PC-3 (cell line): ENCODE data around the gene FRZB. TPM values are rescaled to one million over a fixed set of nuclear protein-coding genes. Genes with fewer than 3 reads are reported as not detected.
"Not testable (repeated sequence)": the region's sequence is repeated elsewhere in the genome, so short reads cannot be mapped to it uniquely, and the experiment has no call there.

Experiments used
- ATAC-seq: fragments of 200-7000 bp; cut with Tn5 transposase; 2 replicates; pipeline ENCODE4 v1.9.1; 2020; ENCODE audit warnings: mild to moderate bottlenecking, moderate library complexity
- BruUV-seq: library from RNA; stranded (reverse); fragments of 400-500 nt; replicated peaks from 2 replicates; lab custom pipeline; 2021; lab: Mats Ljungman, UMichigan
- CTCF ChIA-PET: fragments of 300-600 bp; sonication (Branson Sonifier 250); formaldehyde crosslinking; loops from one replicate; lab custom pipeline; 2022; ENCODE audit warnings: antibody characterized with exemption; lab: Charles Lee
- POLR2A ChIA-PET: fragments of 300-600 bp; sonication (Branson Sonifier 250); formaldehyde crosslinking; loops from one replicate; lab custom pipeline; 2022; ENCODE audit warnings: antibody characterized with exemption; ENCODE audit not compliant: unreplicated experiment; lab: Charles Lee
- DNase-seq: peaks from one replicate; pipeline ENCODE4 v3.0.0-alpha.2; 2015
- H2AFZ ChIP-seq: fragments of 300-600 bp; sonication (generic); 2 replicates; pipeline ENCODE4 v1.6.0; 2016; ENCODE audit warnings: antibody characterized with exemption, low read length
- H3F3A ChIP-seq: fragments of 300-600 bp; sonication (generic); one replicate; pipeline ENCODE4 v1.6.0; 2017; ENCODE audit warnings: antibody characterized with exemption, low read length, control low read depth, mild to moderate bottlenecking; ENCODE audit not compliant: unreplicated experiment
- H3K27ac ChIP-seq: fragments of 300-600 bp; sonication (generic); 2 replicates; pipeline ENCODE4 v1.5.1; 2016; ENCODE audit warnings: mild to moderate bottlenecking, low read length
- H3K27me3 ChIP-seq: fragments of 300-600 bp; sonication (generic); 2 replicates; pipeline ENCODE4 v1.6.1; 2016; ENCODE audit warnings: low read length, mixed read lengths
- H3K36me3 ChIP-seq: fragments of 300-600 bp; sonication (generic); 2 replicates; pipeline ENCODE4 v1.6.1; 2016; ENCODE audit warnings: low read depth, mixed run types, low read length, mixed read lengths
- H3K4me1 ChIP-seq: fragments of 300-600 bp; sonication (generic); 2 replicates; pipeline ENCODE4 v1.5.1; 2016; ENCODE audit warnings: low read length; ENCODE audit not compliant: insufficient read depth
- H3K4me2 ChIP-seq: fragments of 300-600 bp; sonication (generic); 2 replicates; pipeline ENCODE4 v1.6.0; 2016; ENCODE audit warnings: low read length
- H3K4me3 ChIP-seq: fragments of 300-600 bp; sonication (generic); 2 replicates; pipeline ENCODE4 v1.5.1; 2016; ENCODE audit warnings: mild to moderate bottlenecking, low read length, mixed read lengths
- H3K79me2 ChIP-seq: fragments of 300-600 bp; sonication (generic); 2 replicates; pipeline ENCODE4 v1.6.1; 2017; ENCODE audit warnings: low read length, mixed read lengths
- H3K9ac ChIP-seq: fragments of 300-600 bp; sonication (generic); 2 replicates; pipeline ENCODE4 v1.6.0; 2016; ENCODE audit warnings: mild to moderate bottlenecking, low read length
- H3K9me2 ChIP-seq: fragments of 300-600 bp; sonication (generic); replicated peaks from 2 replicates; pipeline ENCODE4 v1.6.1; 2016; ENCODE audit warnings: mixed run types, low read length, mixed read lengths
- H3K9me3 ChIP-seq: fragments of 300-600 bp; sonication (generic); 2 replicates; pipeline ENCODE4 v1.6.1; 2016; ENCODE audit warnings: low read length, mixed read lengths
- H4K20me1 ChIP-seq: fragments of 300-600 bp; sonication (generic); 2 replicates; pipeline ENCODE4 v1.6.1; 2016; ENCODE audit warnings: low read length, mixed read lengths
- EZH2 ChIP-seq: fragments of 300-600 bp; sonication (generic); IDR thresholded peaks from one replicate; pipeline ENCODE4 v1.6.1; 2017; ENCODE audit warnings: antibody characterized with exemption, mild to moderate bottlenecking, low read length; ENCODE audit not compliant: unreplicated experiment
- EZH2phosphoT487 ChIP-seq: fragments of 300-600 bp; sonication (generic); IDR thresholded peaks from 2 replicates; pipeline ENCODE4 v1.6.1; 2018; ENCODE audit warnings: mild to moderate bottlenecking, antibody characterized with exemption, low read length, borderline replicate concordance
- intact Hi-C: fragments of 100-400 bp; cut with micrococcal nuclease; formaldehyde crosslinking; loops from 2 replicates; pipeline ENCODE4 v1.9.0; 2023
- total RNA-seq: library from RNA; depleted of rRNA; stranded (reverse); fragments of >200 nt; gene quantifications from 2 replicates; pipeline ENCODE4 v1.2.3, GENCODE V29; 2014
- TF ChIP-seq, protein P1 (sequence below): fragments of 300-600 bp; sonication (generic); conservative IDR thresholded peaks from 2 replicates; pipeline ENCODE4 v1.5.1; 2017; ENCODE audit warnings: antibody characterized with exemption, low read depth, mild to moderate bottlenecking, low read length

Gene FRZB
- total RNA-seq, 1 experiment from 2014 or later, result 0.11 TPM

- POLR2A ChIA-PET, H2AFZ ChIP-seq, BruUV-seq, ATAC-seq, H3K36me3 ChIP-seq, DNase-seq, H3K4me3 ChIP-seq, H3K4me1 ChIP-seq, H3K9ac ChIP-seq, H3K27me3 ChIP-seq, H3F3A ChIP-seq, intact Hi-C loops, H4K20me1 ChIP-seq, H3K27ac ChIP-seq, H3K79me2 ChIP-seq, CTCF ChIA-PET, H3K4me2 ChIP-seq, H3K9me3 ChIP-seq, H3K9me2 ChIP-seq: not testable (repeated sequence)
Measured at GRCh38 chr2:182876653-182877052, 10.2 kb upstream of the FRZB start.

GRCh38 chr2:182870227-182870626 is 3.8 kb upstream of the FRZB start:
- Histone ChIP-seq H3K9me3 (no peaks in the 10 kb centered on the region), H3K9ac (no peak overlapping the region), H3K4me1 (no peaks in the 10 kb centered on the region), H3K27ac (no peak overlapping the region), H3K4me2 (no peak overlapping the region), H3K36me3 (no peaks in the 10 kb centered on the region), H3K79me2 (no peaks in the 10 kb centered on the region), H3F3A (no peaks in the 10 kb centered on the region), H2AFZ (no peak overlapping the region), H3K9me2 (no peaks in the 10 kb centered on the region), H4K20me1 (no peaks in the 10 kb centered on the region), H3K27me3 (peaks cover 22% of the 10 kb centered on the region), H3K4me3 (no peak overlapping the region)
- DNase-seq (peak; percentile 38), ATAC-seq (no peak)
- ChIA-PET POLR2A (no interaction called here), CTCF (no interaction called here)
- no peak for TF ChIP-seq EZH2
- TF ChIP-seq, protein P1, sequence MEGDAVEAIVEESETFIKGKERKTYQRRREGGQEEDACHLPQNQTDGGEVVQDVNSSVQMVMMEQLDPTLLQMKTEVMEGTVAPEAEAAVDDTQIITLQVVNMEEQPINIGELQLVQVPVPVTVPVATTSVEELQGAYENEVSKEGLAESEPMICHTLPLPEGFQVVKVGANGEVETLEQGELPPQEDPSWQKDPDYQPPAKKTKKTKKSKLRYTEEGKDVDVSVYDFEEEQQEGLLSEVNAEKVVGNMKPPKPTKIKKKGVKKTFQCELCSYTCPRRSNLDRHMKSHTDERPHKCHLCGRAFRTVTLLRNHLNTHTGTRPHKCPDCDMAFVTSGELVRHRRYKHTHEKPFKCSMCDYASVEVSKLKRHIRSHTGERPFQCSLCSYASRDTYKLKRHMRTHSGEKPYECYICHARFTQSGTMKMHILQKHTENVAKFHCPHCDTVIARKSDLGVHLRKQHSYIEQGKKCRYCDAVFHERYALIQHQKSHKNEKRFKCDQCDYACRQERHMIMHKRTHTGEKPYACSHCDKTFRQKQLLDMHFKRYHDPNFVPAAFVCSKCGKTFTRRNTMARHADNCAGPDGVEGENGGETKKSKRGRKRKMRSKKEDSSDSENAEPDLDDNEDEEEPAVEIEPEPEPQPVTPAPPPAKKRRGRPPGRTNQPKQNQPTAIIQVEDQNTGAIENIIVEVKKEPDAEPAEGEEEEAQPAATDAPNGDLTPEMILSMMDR, result peak; percentile 65; the same call in 1 of the 2 replicates
- TF ChIP-seq EZH2phosphoT487, result no peak
- intact Hi-C loops, result no loop called here
- no TSS peak for BruUV-seq

GRCh38 chr2:182868054-182868796 is 1.8 kb upstream of the FRZB start:
- Histone ChIP-seq H3K9me3 (no peaks in the 10 kb centered on the region), H3K9ac (no peak overlapping the region), H3K9me2 (no peaks in the 10 kb centered on the region), H3K36me3 (no peaks in the 10 kb centered on the region), H3F3A (no peaks in the 10 kb centered on the region), H3K79me2 (no peaks in the 10 kb centered on the region), H3K4me2 (no peak overlapping the region), H3K4me3 (no peak overlapping the region), H2AFZ (no peak overlapping the region), H3K27me3 (peaks cover 27% of the 10 kb centered on the region), H4K20me1 (no peaks in the 10 kb centered on the region), H3K4me1 (no peaks in the 10 kb centered on the region), H3K27ac (no peak overlapping the region)
- TF ChIP-seq EZH2 (no peak), EZH2phosphoT487 (no peak)
- TF ChIP-seq, protein P1, result no peak
- DNase-seq (no peak), ATAC-seq (no peak)
- ChIA-PET CTCF (no interaction called here), POLR2A (no interaction called here)
- BruUV-seq, result no TSS peak
- intact Hi-C loops, result no loop called here
